Vagina (tissue), 2 donors: Measurements from ENCODE around the gene C2CD2.

Source experiments
- CTCF ChIP-seq, 3 experiments: fragments of 450-650 bp in 2 of 3; fragments of 200-600 bp in 1 of 3; sonication (generic) in 1 of 3; IDR thresholded peaks; one replicate each; pipeline ENCODE4 v1.5.1; 2017 to 2019; ENCODE audit warnings: antibody characterized with exemption in 3 of 3, mild to moderate bottlenecking in 2 of 3, moderate library complexity in 2 of 3
- POLR2A ChIP-seq, 2 donors: fragments of 450-650 bp; IDR thresholded peaks; one replicate each; pipeline ENCODE4 v1.6.1; 2017; ENCODE audit warnings: antibody characterized with exemption in 2 of 2, mild to moderate bottlenecking in 2 of 2, moderate library complexity in 2 of 2
- POLR2AphosphoS5 ChIP-seq, 2 donors: sonication (generic); formaldehyde crosslinking; IDR thresholded peaks; one replicate each; pipeline ENCODE4 v1.9.0; 2017; ENCODE audit warnings: antibody characterized with exemption in 2 of 2, mild to moderate bottlenecking in 2 of 2, low read depth in 1 of 2; ENCODE audit not compliant: insufficient read depth in 1 of 2

- TF ChIP-seq CTCF (IDR thresholded peaks at IDR 0.05), result no peak
- no peak for TF ChIP-seq POLR2A (IDR thresholded peaks at IDR 0.05)
- no peak for TF ChIP-seq POLR2AphosphoS5 (IDR thresholded peaks at IDR 0.05; ENCODE audit: insufficient read depth in 1 of 2, low read depth in 1 of 2)
These were observed 8.7 kb upstream of the C2CD2 start for GRCh38 chr21:41962425-41962966.
